Measurements from ENCODE around the gene PAQR9. TPM values are rescaled to one million over a fixed set of nuclear protein-coding genes. Genes with fewer than 3 reads are reported as not detected.

The PAQR9 gene
- polyA plus RNA-seq, 1 donor (not counting 4 experiments of a cell fraction or from before 2014, with no cell fraction given), result not detected

- no peak overlapping the region for H3K9ac ChIP-seq (ENCODE audit: control insufficient read depth, extremely low read depth, insufficient read depth, low read length)
- H3K9me3 ChIP-seq (ENCODE audit: control insufficient read depth, low read depth, low read length), result no peaks in the 10 kb centered on the region
- H3K79me2 ChIP-seq (ENCODE audit: control insufficient read depth, insufficient read depth, low read length), result no peaks in the 10 kb centered on the region
- H2AFZ ChIP-seq (ENCODE audit: control insufficient read depth, low read length), result peak overlapping the region; percentile 99
- FAIRE-seq (peak; percentile 83), DNase-seq (ENCODE audit: low read depth, low spot score) (no peak)
- H3K4me1 ChIP-seq (ENCODE audit: control insufficient read depth, extremely low read depth, insufficient read depth, low read length), result peaks cover 11% of the 10 kb centered on the region
- H3K4me3 ChIP-seq (ENCODE audit: control insufficient read depth in 2 of 3, extremely low read depth in 1 of 3, insufficient read depth in 2 of 3, low read depth in 1 of 3, low read length in 3 of 3), result no peak overlapping the region
- no peaks in the 10 kb centered on the region for H3K9me1 ChIP-seq (ENCODE audit: control insufficient read depth, extremely low read depth, insufficient read depth, low read length)
- H3K27me3 ChIP-seq (ENCODE audit: control insufficient read depth, extremely low read depth, insufficient read depth, low read length), result no peaks in the 10 kb centered on the region
- H3K27ac ChIP-seq (ENCODE audit: control insufficient read depth, insufficient read depth, low read length), result peak overlapping the region; percentile 74
- H3K36me3 ChIP-seq (ENCODE audit: control insufficient read depth in 2 of 2, extremely low read depth in 1 of 2, insufficient read depth in 2 of 2, low read length in 2 of 2), result no peaks in the 10 kb centered on the region
- dilution Hi-C loops (cut with MboI; ENCODE audit: extremely low pct_ligation_motif_present, low sequenced_read_pairs), result no loop called here
- H4K20me1 ChIP-seq (ENCODE audit: control insufficient read depth, extremely low read depth, insufficient read depth, low read length), result no peaks in the 10 kb centered on the region
- TF ChIP-seq CTCF (optimal IDR thresholded peaks at IDR 0.05 in 1 of 3, IDR thresholded peaks at IDR 0.05 in 1 of 3, conservative IDR thresholded peaks at IDR 0.05 in 1 of 3; ENCODE audit: extremely low read depth in 1 of 3, insufficient read depth in 2 of 3, low read length in 3 of 3), result no peak
- H3K4me2 ChIP-seq (ENCODE audit: control insufficient read depth, extremely low read depth, insufficient read depth, low read depth, low read length), result peak overlapping the region; percentile 35
Observed at GRCh38 chr3:142925140-142925539, 38.3 kb downstream of the PAQR9 start.

- dilution Hi-C loops (cut with MboI; ENCODE audit: extremely low pct_ligation_motif_present, low sequenced_read_pairs), result no loop called here
- Histone ChIP-seq H4K20me1 (ENCODE audit: control insufficient read depth, extremely low read depth, insufficient read depth, low read length) (no peaks in the 10 kb centered on the region), H3K9me1 (ENCODE audit: control insufficient read depth, extremely low read depth, insufficient read depth, low read length) (no peaks in the 10 kb centered on the region), H3K79me2 (ENCODE audit: control insufficient read depth, insufficient read depth, low read length) (no peaks in the 10 kb centered on the region), H3K4me2 (ENCODE audit: control insufficient read depth, extremely low read depth, insufficient read depth, low read depth, low read length) (no peak overlapping the region), H3K36me3 (ENCODE audit: control insufficient read depth in 2 of 2, extremely low read depth in 1 of 2, insufficient read depth in 2 of 2, low read length in 2 of 2) (no peaks in the 10 kb centered on the region), H2AFZ (ENCODE audit: control insufficient read depth, low read length) (no peak overlapping the region), H3K4me1 (ENCODE audit: control insufficient read depth, extremely low read depth, insufficient read depth, low read length) (peaks cover 11% of the 10 kb centered on the region), H3K9ac (ENCODE audit: control insufficient read depth, extremely low read depth, insufficient read depth, low read length) (no peak overlapping the region), H3K27ac (ENCODE audit: control insufficient read depth, insufficient read depth, low read length) (no peak overlapping the region), H3K4me3 (ENCODE audit: control insufficient read depth in 2 of 3, extremely low read depth in 1 of 3, insufficient read depth in 2 of 3, low read depth in 1 of 3, low read length in 3 of 3) (no peak overlapping the region), H3K9me3 (ENCODE audit: control insufficient read depth, low read depth, low read length) (no peaks in the 10 kb centered on the region), H3K27me3 (ENCODE audit: control insufficient read depth, extremely low read depth, insufficient read depth, low read length) (no peaks in the 10 kb centered on the region)
- no peak for DNase-seq (ENCODE audit: low read depth, low spot score)
- no peak for TF ChIP-seq CTCF (optimal IDR thresholded peaks at IDR 0.05 in 1 of 3, IDR thresholded peaks at IDR 0.05 in 1 of 3, conservative IDR thresholded peaks at IDR 0.05 in 1 of 3; ENCODE audit: extremely low read depth in 1 of 3, insufficient read depth in 2 of 3, low read length in 3 of 3)
- no peak for TF ChIP-seq EZH2 (IDR thresholded peaks at IDR 0.05; ENCODE audit: low read length)
- no peak for FAIRE-seq
Observed at GRCh38 chr3:142923694-142924093, 39.8 kb downstream of the PAQR9 start.

All from keratinocyte (primary cell).